Inflammatory macrophage (primary cell): Measurements from ENCODE around the gene CKMT1A.
A peak's percentile ranks its signal among the peaks of the same experiment; 100 is the strongest.
"Not testable (repeated sequence)": the region's sequence is repeated elsewhere in the genome, so short reads cannot be mapped to it uniquely, and the experiment has no call there.

Experiments
- DNase-seq, 2 donors: peaks; one replicate each; pipeline ENCODE4 v3.0.0-alpha.2; 2020 to 2022
- total RNA-seq, 18 experiments: gene quantifications; one replicate each; lab custom pipeline; 2026; ENCODE audit warnings: mixed read lengths in 6 of 18, inconsistent platforms in 2 of 18; lab: John Stamatoyannopoulos, UW

The CKMT1A gene
- 0 to 0.12 (median 0.02) reads per million in 18 experiments for total RNA-seq

- DNase-seq: not testable (repeated sequence)
Measured at GRCh38 chr15:43693148-43694022, at the start of gene CKMT1A. Gene CKMT1A, plus strand, starts transcription at chr15:43693859. Its CDS starts 192 bp downstream, at chr15:43694051.

- no peak for DNase-seq
Measured at GRCh38 chr15:43648649-43649429, 44.8 kb upstream of the CKMT1A start, which contains the start of gene CATSPER2. Gene CATSPER2, minus strand, starts transcription at chr15:43648844. Its CDS starts 783 bp downstream, at chr15:43648061.

GRCh38 chr15:43649430-43649926, 44.2 kb upstream of the CKMT1A start:
- DNase-seq: not testable (repeated sequence)

GRCh38 chr15:43659727-43660126, 33.9 kb upstream of the CKMT1A start:
- not testable (repeated sequence) for DNase-seq

- DNase-seq: not testable (repeated sequence)
Measured at GRCh38 chr15:43662293-43662692, 31.4 kb upstream of the CKMT1A start.

- DNase-seq: not testable (repeated sequence)
Measured at GRCh38 chr15:43663333-43663732, 30.3 kb upstream of the CKMT1A start.

- not testable (repeated sequence) for DNase-seq
Measured at GRCh38 chr15:43666177-43666576, 27.5 kb upstream of the CKMT1A start.

GRCh38 chr15:43674175-43674574, 19.5 kb upstream of the CKMT1A start:
- DNase-seq: not testable (repeated sequence)

GRCh38 chr15:43689604-43690301, 3.9 kb upstream of the CKMT1A start:
- DNase-seq: not testable (repeated sequence)

GRCh38 chr15:43692679-43693078, 980 bp upstream of the CKMT1A start:
- DNase-seq: not testable (repeated sequence)

GRCh38 chr15:43702174-43702573, 8.5 kb downstream of the CKMT1A start:
- DNase-seq: no peak

GRCh38 chr15:43702701-43703424, 9.2 kb downstream of the CKMT1A start:
- DNase-seq: no peak

- DNase-seq: not testable (repeated sequence)
Measured at GRCh38 chr15:43710431-43711131, 16.9 kb downstream of the CKMT1A start.

- no peak for DNase-seq
Measured at GRCh38 chr15:43723151-43723550, 29.5 kb downstream of the CKMT1A start.

GRCh38 chr15:43726306-43726705, 32.6 kb downstream of the CKMT1A start:
- DNase-seq: not testable (repeated sequence)

- DNase-seq: not testable (repeated sequence)
Measured at GRCh38 chr15:43728053-43728725, 34.5 kb downstream of the CKMT1A start.

- no peak for DNase-seq
Measured at GRCh38 chr15:43735416-43735815, 41.8 kb downstream of the CKMT1A start.

- peak; percentile 94 for DNase-seq
Measured at GRCh38 chr15:43746245-43746902, 52.7 kb downstream of the CKMT1A start, which contains the start of gene PDIA3. Gene PDIA3, plus strand, starts transcription at chr15:43746438. Its CDS starts 102 bp downstream, at chr15:43746540.

GRCh38 chr15:43746903-43747309, 53.2 kb downstream of the CKMT1A start:
- peak; percentile 53 to 57 for DNase-seq

- peak; percentile 1 to 35 for DNase-seq
Measured at GRCh38 chr15:43748376-43748775, 54.7 kb downstream of the CKMT1A start.
